Keratinocyte (primary cell): ENCODE results near the gene ATF3. TPM values are rescaled to one million over a fixed set of nuclear protein-coding genes. Genes with fewer than 3 reads are reported as not detected.
"Not testable (repeated sequence)": the region's sequence is repeated elsewhere in the genome, so short reads cannot be mapped to it uniquely, and the experiment has no call there.

ENCODE experiments used
- DNase-seq: peaks from one replicate; pipeline ENCODE4 v3.0.0-alpha.2; 2011; ENCODE audit warnings: low read depth, missing footprints, low spot score
- FAIRE-seq: peaks from 2 replicates; lab custom pipeline; 2011; peaks lifted over from hg19 to GRCh38; lab: Jason Lieb, UNC
- H2AFZ ChIP-seq: 2 replicates; pipeline ENCODE4 v1.6.0; 2012; ENCODE audit warnings: low read length, control low read depth, inconsistent platforms; ENCODE audit not compliant: control insufficient read depth
- H3K27ac ChIP-seq: 2 replicates; pipeline ENCODE4 v1.5.1; 2011; ENCODE audit warnings: low read length; ENCODE audit not compliant: control insufficient read depth, insufficient read depth
- H3K27me3 ChIP-seq: 3 replicates; pipeline ENCODE4 v1.6.0; 2011; ENCODE audit warnings: low read length; ENCODE audit not compliant: control insufficient read depth, insufficient read depth; ENCODE audit errors: extremely low read depth
- H3K36me3 ChIP-seq, 2 experiments: 2 replicates in 1 of 2; 3 replicates in 1 of 2; pipeline ENCODE4 v1.5.1; 2011; ENCODE audit warnings: low read length in 2 of 2, mild to moderate bottlenecking in 1 of 2; ENCODE audit not compliant: control insufficient read depth in 2 of 2, insufficient read depth in 2 of 2; ENCODE audit errors: extremely low read depth in 1 of 2
- H3K4me1 ChIP-seq: 3 replicates; pipeline ENCODE4 v1.5.1; 2011; ENCODE audit warnings: low read length; ENCODE audit not compliant: control insufficient read depth, insufficient read depth; ENCODE audit errors: extremely low read depth
- H3K4me2 ChIP-seq: 3 replicates; pipeline ENCODE4 v1.6.0; 2011; ENCODE audit warnings: low read depth, low read length; ENCODE audit not compliant: control insufficient read depth, insufficient read depth; ENCODE audit errors: extremely low read depth
- H3K4me3 ChIP-seq, 3 experiments: fragments of 200-600 bp in 1 of 3; sonication (generic) in 1 of 3; 2 replicates in 2 of 3; 3 replicates in 1 of 3; pipeline ENCODE4 v1.5.1; 2011 to 2016; ENCODE audit warnings: low read length in 3 of 3, mild to moderate bottlenecking in 3 of 3, control low read depth in 2 of 3, inconsistent platforms in 1 of 3, low read depth in 1 of 3, mixed read lengths in 1 of 3, mixed run types in 1 of 3, moderate library complexity in 1 of 3; ENCODE audit not compliant: control insufficient read depth in 2 of 3, insufficient read depth in 2 of 3; ENCODE audit errors: extremely low read depth in 1 of 3
- H3K79me2 ChIP-seq: 2 replicates; pipeline ENCODE4 v1.6.0; 2012; ENCODE audit warnings: low read length; ENCODE audit not compliant: control insufficient read depth, insufficient read depth
- H3K9ac ChIP-seq: 3 replicates; pipeline ENCODE4 v1.6.0; 2011; ENCODE audit warnings: low read length; ENCODE audit not compliant: control insufficient read depth, insufficient read depth; ENCODE audit errors: extremely low read depth
- H3K9me1 ChIP-seq: 3 replicates; pipeline ENCODE4 v1.6.0; 2011; ENCODE audit warnings: low read length; ENCODE audit not compliant: control insufficient read depth, insufficient read depth; ENCODE audit errors: extremely low read depth
- H3K9me3 ChIP-seq: 2 replicates; pipeline ENCODE4 v1.5.1; 2012; ENCODE audit warnings: low read depth, low read length; ENCODE audit not compliant: control insufficient read depth
- H4K20me1 ChIP-seq: 3 replicates; pipeline ENCODE4 v1.6.0; 2011; ENCODE audit warnings: low read length; ENCODE audit not compliant: control insufficient read depth, insufficient read depth; ENCODE audit errors: extremely low read depth
- EZH2 ChIP-seq: IDR thresholded peaks from one replicate; pipeline ENCODE4 v1.6.1; 2012; ENCODE audit warnings: inconsistent platforms, mild to moderate bottlenecking, low read length, moderate library complexity
- dilution Hi-C: fragments of 300-500 bp; cut with MboI; formaldehyde crosslinking; loops from one replicate; pipeline ENCODE4 v1.7.0; 2020; ENCODE audit warnings: low sequenced_read_pairs; ENCODE audit not compliant: extremely low pct_ligation_motif_present
- polyA plus RNA-seq, 5 experiments: library from polyadenylated mRNA; depleted of rRNA in 3 of 5; stranded (reverse) in 3 of 5; stranded (forward) in 1 of 5; unstranded in 1 of 5; fragments of >200 nt; gene quantifications; 1 replicate in 1 of 5; 2 replicates in 3 of 5; 3 replicates in 1 of 5; pipeline versions ENCODE4 v1.2.1 to v1.2.3, GENCODE V29; 2011 to 2012; ENCODE audit warnings: missing spikeins in 2 of 5, low read depth in 1 of 5, low replicate concordance in 1 of 5
- TF ChIP-seq, protein P1 (sequence below), 3 experiments: IDR thresholded peaks in 1 of 3; conservative IDR thresholded peaks in 1 of 3; optimal IDR thresholded peaks in 1 of 3; 2 replicates in 2 of 3; 3 replicates in 1 of 3; pipeline versions ENCODE3 to v1.5.1; 2011; ENCODE audit warnings: low read length in 3 of 3, mild to moderate bottlenecking in 3 of 3, moderate library complexity in 2 of 3, control low read depth in 1 of 3, inconsistent platforms in 1 of 3; ENCODE audit not compliant: insufficient read depth in 2 of 3; ENCODE audit errors: extremely low read depth in 1 of 3

Gene ATF3
- polyA plus RNA-seq, 1 donor (not counting 4 experiments of a cell fraction or from before 2014, with no cell fraction given), result 45.1 TPM

- DNase-seq (no peak), FAIRE-seq (no peak)
- no peaks in the 10 kb centered on the region for H3K9me3 ChIP-seq
- H3K36me3 ChIP-seq, result no peaks in the 10 kb centered on the region
- H3K27me3 ChIP-seq, result peaks cover 19% of the 10 kb centered on the region
- TF ChIP-seq, protein P1, sequence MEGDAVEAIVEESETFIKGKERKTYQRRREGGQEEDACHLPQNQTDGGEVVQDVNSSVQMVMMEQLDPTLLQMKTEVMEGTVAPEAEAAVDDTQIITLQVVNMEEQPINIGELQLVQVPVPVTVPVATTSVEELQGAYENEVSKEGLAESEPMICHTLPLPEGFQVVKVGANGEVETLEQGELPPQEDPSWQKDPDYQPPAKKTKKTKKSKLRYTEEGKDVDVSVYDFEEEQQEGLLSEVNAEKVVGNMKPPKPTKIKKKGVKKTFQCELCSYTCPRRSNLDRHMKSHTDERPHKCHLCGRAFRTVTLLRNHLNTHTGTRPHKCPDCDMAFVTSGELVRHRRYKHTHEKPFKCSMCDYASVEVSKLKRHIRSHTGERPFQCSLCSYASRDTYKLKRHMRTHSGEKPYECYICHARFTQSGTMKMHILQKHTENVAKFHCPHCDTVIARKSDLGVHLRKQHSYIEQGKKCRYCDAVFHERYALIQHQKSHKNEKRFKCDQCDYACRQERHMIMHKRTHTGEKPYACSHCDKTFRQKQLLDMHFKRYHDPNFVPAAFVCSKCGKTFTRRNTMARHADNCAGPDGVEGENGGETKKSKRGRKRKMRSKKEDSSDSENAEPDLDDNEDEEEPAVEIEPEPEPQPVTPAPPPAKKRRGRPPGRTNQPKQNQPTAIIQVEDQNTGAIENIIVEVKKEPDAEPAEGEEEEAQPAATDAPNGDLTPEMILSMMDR (optimal IDR thresholded peaks at IDR 0.05 in 1 of 3, IDR thresholded peaks at IDR 0.05 in 1 of 3, conservative IDR thresholded peaks at IDR 0.05 in 1 of 3; ENCODE audit: extremely low read depth in 1 of 3, insufficient read depth in 2 of 3, low read length in 3 of 3), result no peak
- TF ChIP-seq EZH2, result no peak
- H3K9me1 ChIP-seq, result no peaks in the 10 kb centered on the region
- no peak overlapping the region for H3K27ac ChIP-seq
- H2AFZ ChIP-seq, result no peak overlapping the region
- peaks cover 11% of the 10 kb centered on the region for H3K4me1 ChIP-seq
- H3K4me2 ChIP-seq, result no peak overlapping the region
- H3K9ac ChIP-seq, result no peak overlapping the region
- no peaks in the 10 kb centered on the region for H3K79me2 ChIP-seq
- no peak overlapping the region for H3K4me3 ChIP-seq
- dilution Hi-C loops, result no loop called here
- no peaks in the 10 kb centered on the region for H4K20me1 ChIP-seq
Measured at GRCh38 chr1:212638492-212639151, 30.1 kb downstream of the ATF3 start.

DNA sequence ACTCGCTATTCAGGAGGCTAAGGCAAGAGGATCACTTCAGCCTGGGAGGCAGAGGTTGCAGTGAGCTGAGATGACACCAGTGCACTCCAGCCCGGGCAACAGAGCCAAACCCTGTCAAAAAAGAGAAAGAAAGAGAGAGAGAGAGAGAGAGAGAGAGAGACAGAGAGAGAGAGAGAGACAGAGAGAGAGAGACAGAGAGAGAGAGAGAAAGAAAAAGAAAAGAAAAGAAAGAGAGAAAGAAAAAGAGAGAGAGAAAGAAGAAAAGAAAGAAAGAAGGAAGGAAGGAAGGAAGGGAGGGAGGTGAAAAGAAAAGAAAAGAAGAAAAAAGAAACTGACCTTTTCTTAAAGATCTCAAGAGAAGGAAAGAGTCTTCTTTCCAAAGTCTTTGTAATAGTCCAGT, 31.0 kb downstream of the ATF3 start:
- peaks cover 27% of the 10 kb centered on the region for H3K27me3 ChIP-seq
- DNase-seq, FAIRE-seq, H2AFZ ChIP-seq, H3K9me3 ChIP-seq, H3K4me3 ChIP-seq, H3K79me2 ChIP-seq, H3K36me3 ChIP-seq, H3K9ac ChIP-seq, dilution Hi-C loops, H3K27ac ChIP-seq, H3K9me1 ChIP-seq, H3K4me2 ChIP-seq, H4K20me1 ChIP-seq: not testable (repeated sequence)
- peaks cover 11% of the 10 kb centered on the region for H3K4me1 ChIP-seq
